SK-N-SH (cell line): ENCODE results near the gene EPB41L4B. TPM values are rescaled to one million over a fixed set of nuclear protein-coding genes. Genes with fewer than 3 reads are reported as not detected.

Experiments
- CTCF ChIA-PET: fragments of 300-600, 350-600 bp; formaldehyde crosslinking; extraction: SDS; loops from one replicate; lab custom pipeline; 2021; lab: Yijun Ruan, JAX
- POLR2A ChIA-PET: fragments of 350-600 bp; sonication (Branson Sonifier 250); formaldehyde crosslinking; extraction: SDS; loops from one replicate; lab custom pipeline; 2020; ENCODE audit warnings: antibody characterized with exemption, inconsistent platforms; lab: Yijun Ruan, JAX
- DNase-seq: peaks from one replicate; pipeline ENCODE4 v3.0.0; 2012
- H2AFZ ChIP-seq: fragments of 200-600 bp; sonication (generic); 2 replicates; pipeline ENCODE4 v1.8.1; 2016; ENCODE audit warnings: antibody characterized with exemption, mild to moderate bottlenecking, low read depth
- H3F3A ChIP-seq: fragments of 200-600 bp; sonication (generic); replicated peaks from 2 replicates; pipeline ENCODE3; 2016; ENCODE audit warnings: antibody characterized with exemption, mild to moderate bottlenecking; ENCODE audit not compliant: insufficient read depth
- H3K27ac ChIP-seq, 2 experiments: fragments of 200-500 bp in 1 of 2; fragments of 200-600 bp in 1 of 2; sonication (Bioruptor generic) in 1 of 2; sonication (generic), shearing (Covaris generic) in 1 of 2; 2 replicates each; pipeline versions ENCODE4 v1.5.1 to v1.6.1; 2014 to 2016; ENCODE audit warnings: low read depth in 2 of 2, inconsistent platforms in 1 of 2, low read length in 1 of 2, mild to moderate bottlenecking in 1 of 2, mixed read lengths in 1 of 2
- H3K27me3 ChIP-seq: fragments of 200-600 bp; sonication (generic), shearing (Covaris generic); 2 replicates; pipeline ENCODE4 v1.6.1; 2016; ENCODE audit warnings: mixed run types; ENCODE audit not compliant: insufficient read depth
- H3K36me3 ChIP-seq, 2 experiments: fragments of 200-500 bp in 1 of 2; fragments of 200-600 bp in 1 of 2; sonication (Bioruptor generic) in 1 of 2; sonication (generic) in 1 of 2; replicated peaks in 1 of 2; 2 replicates each; pipeline versions ENCODE3 to v1.5.1; 2014 to 2016; ENCODE audit warnings: low read length in 1 of 2, mild to moderate bottlenecking in 1 of 2; ENCODE audit not compliant: insufficient read depth in 2 of 2, control insufficient read depth in 1 of 2
- H3K4me1 ChIP-seq, 2 experiments: fragments of 200-500 bp in 1 of 2; fragments of 200-600 bp in 1 of 2; sonication (Bioruptor generic) in 1 of 2; sonication (generic), shearing (Covaris generic) in 1 of 2; 2 replicates each; pipeline versions ENCODE4 v1.5.1 to v1.6.1; 2014 to 2016; ENCODE audit warnings: low read depth in 1 of 2, low read length in 1 of 2, mixed run types in 1 of 2; ENCODE audit not compliant: insufficient read depth in 2 of 2, control insufficient read depth in 1 of 2
- H3K4me2 ChIP-seq: fragments of 200-600 bp; sonication (generic), shearing (Covaris generic); 2 replicates; pipeline ENCODE4 v1.6.1; 2017; ENCODE audit warnings: mixed run types
- H3K4me3 ChIP-seq, 2 experiments: fragments of 200-500 bp in 1 of 2; fragments of 200-600 bp in 1 of 2; sonication (Bioruptor generic) in 1 of 2; sonication (generic), shearing (Covaris generic) in 1 of 2; 2 replicates each; pipeline versions ENCODE4 v1.5.1 to v1.8.1; 2014 to 2016; ENCODE audit warnings: low read depth in 2 of 2, inconsistent platforms in 1 of 2, low read length in 1 of 2, mild to moderate bottlenecking in 1 of 2, mixed read lengths in 1 of 2, moderate library complexity in 1 of 2
- H3K79me2 ChIP-seq: fragments of 200-600 bp; sonication (generic); 2 replicates; pipeline ENCODE4 v1.8.1; 2017; ENCODE audit warnings: mild to moderate bottlenecking; ENCODE audit not compliant: insufficient read depth
- H3K9ac ChIP-seq: fragments of 200-600 bp; sonication (generic); 2 replicates; pipeline ENCODE4 v1.6.1; 2017; ENCODE audit warnings: mixed run types
- H3K9me2 ChIP-seq: fragments of 200-600 bp; sonication (generic); 2 replicates; pipeline ENCODE4 v1.6.1; 2017; ENCODE audit warnings: mixed run types
- H3K9me3 ChIP-seq: fragments of 200-600 bp; sonication (generic); 2 replicates; pipeline ENCODE4 v1.6.1; 2017; ENCODE audit warnings: mixed run types, mild to moderate bottlenecking, moderate library complexity
- H4K20me1 ChIP-seq: fragments of 200-600 bp; sonication (generic); 2 replicates; pipeline ENCODE4 v1.6.1; 2017; ENCODE audit warnings: mild to moderate bottlenecking, mixed run types; ENCODE audit not compliant: insufficient read depth
- ELF1 ChIP-seq: IDR thresholded peaks from 2 replicates; pipeline ENCODE4 v1.4.0; 2012
- EP300 ChIP-seq, 2 experiments: IDR thresholded peaks; 2 replicates each; pipeline versions ENCODE4 v1.4.0 to v1.6.1; 2012; ENCODE audit warnings: borderline replicate concordance in 1 of 2, low read depth in 1 of 2, low read length in 1 of 2
- FOXM1 ChIP-seq: IDR thresholded peaks from 2 replicates; pipeline ENCODE4 v1.4.0; 2012; ENCODE audit warnings: low read depth, mild to moderate bottlenecking
- JUND ChIP-seq: IDR thresholded peaks from 2 replicates; pipeline ENCODE4 v1.4.0; 2012
- MEF2A ChIP-seq: IDR thresholded peaks from 2 replicates; pipeline ENCODE4 v1.4.0; 2012; ENCODE audit warnings: low read depth, borderline replicate concordance
- NFIC ChIP-seq: IDR thresholded peaks from 2 replicates; pipeline ENCODE4 v1.4.0; 2012; ENCODE audit warnings: borderline replicate concordance
- NRF1 ChIP-seq: IDR thresholded peaks from 2 replicates; pipeline ENCODE4 v1.6.1; 2012; ENCODE audit warnings: low read depth, mild to moderate bottlenecking, low read length
- PBX3 ChIP-seq: IDR thresholded peaks from 2 replicates; pipeline ENCODE4; 2012
- RAD21 ChIP-seq: IDR thresholded peaks from 2 replicates; pipeline ENCODE4 v1.6.1; 2012; ENCODE audit warnings: mild to moderate bottlenecking, low read length
- RCOR1 ChIP-seq: fragments of 150-350 bp; IDR thresholded peaks from 2 replicates; pipeline ENCODE4 v1.6.1; 2017; ENCODE audit warnings: antibody characterized with exemption, low read length
- RFX5 ChIP-seq: IDR thresholded peaks from 2 replicates; pipeline ENCODE4 v1.6.1; 2012; ENCODE audit warnings: mild to moderate bottlenecking, improper control_type of control experiment, low read length
- RXRA ChIP-seq: IDR thresholded peaks from 2 replicates; pipeline ENCODE4 v1.4.0; 2012; ENCODE audit warnings: low read depth, mild to moderate bottlenecking, borderline replicate concordance
- SIN3A ChIP-seq: IDR thresholded peaks from 2 replicates; pipeline ENCODE4 v1.6.1; 2012; ENCODE audit warnings: low read depth, mild to moderate bottlenecking, low read length, moderate library complexity, borderline replicate concordance
- TCF12 ChIP-seq: IDR thresholded peaks from 2 replicates; pipeline ENCODE4 v1.4.0; 2012
- TEAD4 ChIP-seq: IDR thresholded peaks from 2 replicates; pipeline ENCODE4 v1.4.0; 2012; ENCODE audit warnings: mild to moderate bottlenecking, borderline replicate concordance; ENCODE audit not compliant: insufficient read depth
- USF1 ChIP-seq: IDR thresholded peaks from 2 replicates; pipeline ENCODE4 v1.4.0; 2012; ENCODE audit warnings: low read depth, borderline replicate concordance
- WGBS: methylation state at CpG from one replicate; pipeline ENCODE4 v1.1.6; 2017; ENCODE audit warnings: low lambda C conversion rate; 5-methylcytosine and 5-hydroxymethylcytosine counted together
- polyA plus RNA-seq, 3 experiments: library from polyadenylated mRNA; depleted of rRNA; stranded (reverse); fragments of >200 nt; gene quantifications; 2 replicates each; pipeline ENCODE4 v1.2.3, GENCODE V29; 2012
- TF ChIP-seq, protein P1 (sequence below): fragments of 150-350 bp; IDR thresholded peaks from 2 replicates; pipeline ENCODE4 v1.6.1; 2017; ENCODE audit warnings: antibody characterized with exemption, low read length, low read depth, borderline replicate concordance
- TF ChIP-seq, protein P2 (sequence below): fragments of 150-350 bp; IDR thresholded peaks from 2 replicates; pipeline ENCODE4 v1.6.1; 2016; ENCODE audit warnings: mild to moderate bottlenecking, low read depth, low read length

EPB41L4B gene
- polyA plus RNA-seq, 1 of the 3 experiments (the other 2 are of a cell fraction) = 0.59 TPM

DNA sequence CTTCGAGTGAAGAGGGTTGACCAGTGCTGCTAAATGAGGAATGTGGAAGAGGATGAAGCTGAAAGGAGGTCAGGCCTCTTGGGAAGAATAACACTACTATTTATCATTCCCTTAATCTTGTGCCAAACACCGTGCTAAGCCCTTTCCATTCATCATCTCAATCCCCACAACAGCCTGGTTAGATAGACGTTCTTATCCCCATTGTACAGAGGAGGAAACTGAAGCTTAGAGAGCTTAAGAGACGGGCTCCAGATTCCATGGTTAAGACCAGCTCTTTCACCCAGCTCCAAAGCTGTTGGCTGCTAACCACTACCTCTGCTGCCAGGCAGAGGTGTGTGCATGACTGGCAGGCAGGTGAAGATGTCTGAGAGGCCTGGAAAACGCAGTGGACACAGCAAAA, 868 bp upstream of the EPB41L4B start:
- no peak overlapping the region for H3K9ac ChIP-seq
- H3K9me3 ChIP-seq = no peaks in the 10 kb centered on the region
- H2AFZ ChIP-seq = no peak overlapping the region
- H3K9me2 ChIP-seq = no peaks in the 10 kb centered on the region
- peaks cover 6% of the 10 kb centered on the region; the same call in 1 of the 2 replicates for H3K27me3 ChIP-seq
- H3K4me3 ChIP-seq = no peak overlapping the region
- H3K4me1 ChIP-seq = peaks cover 0 to 24% of the 10 kb centered on the region in 2 experiments; a peak in 1 of 4 replicates
- TF ChIP-seq RAD21 = no peak
- no peak for TF ChIP-seq TEAD4
- TF ChIP-seq FOXM1 = no peak
- TF ChIP-seq ELF1 = no peak
- TF ChIP-seq SIN3A = no peak
- TF ChIP-seq RFX5 = no peak
- TF ChIP-seq RCOR1 = no peak
- TF ChIP-seq, protein P1, sequence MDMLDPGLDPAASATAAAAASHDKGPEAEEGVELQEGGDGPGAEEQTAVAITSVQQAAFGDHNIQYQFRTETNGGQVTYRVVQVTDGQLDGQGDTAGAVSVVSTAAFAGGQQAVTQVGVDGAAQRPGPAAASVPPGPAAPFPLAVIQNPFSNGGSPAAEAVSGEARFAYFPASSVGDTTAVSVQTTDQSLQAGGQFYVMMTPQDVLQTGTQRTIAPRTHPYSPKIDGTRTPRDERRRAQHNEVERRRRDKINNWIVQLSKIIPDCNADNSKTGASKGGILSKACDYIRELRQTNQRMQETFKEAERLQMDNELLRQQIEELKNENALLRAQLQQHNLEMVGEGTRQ = no peak
- no peak for TF ChIP-seq EP300 (IDR thresholded peaks at IDR 0.05; ENCODE audit: borderline replicate concordance in 1 of 2, low read depth in 1 of 2, low read length in 1 of 2)
- no peak for TF ChIP-seq TCF12
- no peak for TF ChIP-seq USF1
- TF ChIP-seq RXRA = no peak
- TF ChIP-seq NFIC = no peak
- TF ChIP-seq, protein P2, sequence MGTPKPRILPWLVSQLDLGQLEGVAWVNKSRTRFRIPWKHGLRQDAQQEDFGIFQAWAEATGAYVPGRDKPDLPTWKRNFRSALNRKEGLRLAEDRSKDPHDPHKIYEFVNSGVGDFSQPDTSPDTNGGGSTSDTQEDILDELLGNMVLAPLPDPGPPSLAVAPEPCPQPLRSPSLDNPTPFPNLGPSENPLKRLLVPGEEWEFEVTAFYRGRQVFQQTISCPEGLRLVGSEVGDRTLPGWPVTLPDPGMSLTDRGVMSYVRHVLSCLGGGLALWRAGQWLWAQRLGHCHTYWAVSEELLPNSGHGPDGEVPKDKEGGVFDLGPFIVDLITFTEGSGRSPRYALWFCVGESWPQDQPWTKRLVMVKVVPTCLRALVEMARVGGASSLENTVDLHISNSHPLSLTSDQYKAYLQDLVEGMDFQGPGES = no peak
- no peak for TF ChIP-seq MEF2A
- TF ChIP-seq NRF1 = no peak
- no peak for TF ChIP-seq JUND
- TF ChIP-seq PBX3 = no peak
- CTCF ChIA-PET = interaction anchor here (0.6 to 1.8 kb wide), 19 partner anchors 8 to 433 kb away, joined by 3 to 11 read pairs (median 3); no protein-coding TSS in a partner anchor
- H3F3A ChIP-seq = peaks cover 3% of the 10 kb centered on the region
- H3K4me2 ChIP-seq = no peak overlapping the region
- DNase-seq = no peak
- WGBS = 42% methylated on average over 5 of the region's 5 CpGs
- H3K79me2 ChIP-seq = no peaks in the 10 kb centered on the region
- no peaks in the 10 kb centered on the region for H3K36me3 ChIP-seq
- H4K20me1 ChIP-seq = no peaks in the 10 kb centered on the region
- POLR2A ChIA-PET = no interaction called here
- no peak overlapping the region for H3K27ac ChIP-seq
